SK-N-SH treated with all-trans-retinoic acid at 6 μM for 48 hours (cell line): Measurements from ENCODE around the gene ENTR1.

Source experiments
- ARNTL ChIP-seq: fragments of 450-650 bp; formaldehyde crosslinking; IDR thresholded peaks from 2 replicates; pipeline ENCODE4 v1.5.0; 2020; ENCODE audit warnings: low read depth, mild to moderate bottlenecking, moderate library complexity, borderline replicate concordance
- CSDC2 ChIP-seq: fragments of 250-450 bp; sonication (Bioruptor Pico); IDR thresholded peaks from 2 replicates; pipeline ENCODE4 v1.5.0; 2020; ENCODE audit warnings: mild to moderate bottlenecking, moderate library complexity
- OSR1 ChIP-seq: fragments of 250-450 bp; sonication (Bioruptor Pico); IDR thresholded peaks from 2 replicates; pipeline ENCODE4 v1.8.0; 2022; ENCODE audit warnings: moderate library complexity, mild to moderate bottlenecking, inconsistent platforms
- PATZ1 ChIP-seq: fragments of 250-450 bp; sonication (Bioruptor Pico); IDR thresholded peaks from 2 replicates; pipeline ENCODE4 v1.8.0; 2020; ENCODE audit warnings: mild to moderate bottlenecking, moderate library complexity, borderline replicate concordance
- PPARA ChIP-seq: fragments of 250-450 bp; sonication (Bioruptor Pico); IDR thresholded peaks from 2 replicates; pipeline ENCODE4 v1.5.0; 2020; ENCODE audit warnings: mild to moderate bottlenecking, borderline replicate concordance
- RARB ChIP-seq: fragments of 250-450 bp; sonication (Bioruptor Pico); IDR thresholded peaks from 2 replicates; pipeline ENCODE4 v1.8.0; 2021; ENCODE audit warnings: mild to moderate bottlenecking, moderate library complexity
- TOX ChIP-seq: fragments of 250-450 bp; sonication (Bioruptor Pico); IDR thresholded peaks from 2 replicates; pipeline ENCODE4 v1.8.0; 2021; ENCODE audit warnings: mild to moderate bottlenecking, moderate library complexity, borderline replicate concordance
- ZFP3 ChIP-seq: fragments of 250-450 bp; sonication (Bioruptor Pico); IDR thresholded peaks from 2 replicates; pipeline ENCODE4 v1.5.0; 2020; ENCODE audit warnings: mild to moderate bottlenecking, moderate library complexity
- ZFP30 ChIP-seq: fragments of 450-650 bp; formaldehyde crosslinking; IDR thresholded peaks from 2 replicates; pipeline ENCODE4 v1.5.0; 2022; ENCODE audit warnings: mild to moderate bottlenecking, moderate library complexity
- TF ChIP-seq, protein P1 (sequence below): fragments of 250-450 bp; sonication (Bioruptor Pico); IDR thresholded peaks from 2 replicates; pipeline ENCODE4 v1.5.1; 2020; ENCODE audit warnings: low read depth, mild to moderate bottlenecking, moderate library complexity

- TF ChIP-seq RARB (CRISPR knock-in tag) (no peak), TOX (CRISPR knock-in tag) (no peak), CSDC2 (CRISPR knock-in tag) (no peak), ZFP30 (CRISPR knock-in tag) (no peak), ZFP3 (CRISPR knock-in tag) (no peak), ARNTL (CRISPR knock-in tag) (no peak), PATZ1 (no peak), PPARA (CRISPR knock-in tag) (no peak), OSR1 (CRISPR knock-in tag) (no peak)
- TF ChIP-seq, protein P1, sequence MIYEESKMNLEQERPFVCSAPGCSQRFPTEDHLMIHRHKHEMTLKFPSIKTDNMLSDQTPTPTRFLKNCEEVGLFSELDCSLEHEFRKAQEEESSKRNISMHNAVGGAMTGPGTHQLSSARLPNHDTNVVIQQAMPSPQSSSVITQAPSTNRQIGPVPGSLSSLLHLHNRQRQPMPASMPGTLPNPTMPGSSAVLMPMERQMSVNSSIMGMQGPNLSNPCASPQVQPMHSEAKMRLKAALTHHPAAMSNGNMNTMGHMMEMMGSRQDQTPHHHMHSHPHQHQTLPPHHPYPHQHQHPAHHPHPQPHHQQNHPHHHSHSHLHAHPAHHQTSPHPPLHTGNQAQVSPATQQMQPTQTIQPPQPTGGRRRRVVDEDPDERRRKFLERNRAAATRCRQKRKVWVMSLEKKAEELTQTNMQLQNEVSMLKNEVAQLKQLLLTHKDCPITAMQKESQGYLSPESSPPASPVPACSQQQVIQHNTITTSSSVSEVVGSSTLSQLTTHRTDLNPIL (CRISPR knock-in tag) = no peak
Measured at GRCh38 chr9:136353757-136354488, 56.5 kb downstream of the ENTR1 start.
